NOMO-1 treated with dmso at 0.1 percent for 144 hours (cell line): ENCODE measurements around the gene RRAS2.
"Not testable (repeated sequence)": the region's sequence is repeated elsewhere in the genome, so short reads cannot be mapped to it uniquely, and the experiment has no call there.

Experiments
- DNase-seq: peaks from one replicate; lab custom pipeline; 2025; ENCODE audit not compliant: unreplicated experiment; lab: John Stamatoyannopoulos, UW

Gene RRAS2

DNA sequence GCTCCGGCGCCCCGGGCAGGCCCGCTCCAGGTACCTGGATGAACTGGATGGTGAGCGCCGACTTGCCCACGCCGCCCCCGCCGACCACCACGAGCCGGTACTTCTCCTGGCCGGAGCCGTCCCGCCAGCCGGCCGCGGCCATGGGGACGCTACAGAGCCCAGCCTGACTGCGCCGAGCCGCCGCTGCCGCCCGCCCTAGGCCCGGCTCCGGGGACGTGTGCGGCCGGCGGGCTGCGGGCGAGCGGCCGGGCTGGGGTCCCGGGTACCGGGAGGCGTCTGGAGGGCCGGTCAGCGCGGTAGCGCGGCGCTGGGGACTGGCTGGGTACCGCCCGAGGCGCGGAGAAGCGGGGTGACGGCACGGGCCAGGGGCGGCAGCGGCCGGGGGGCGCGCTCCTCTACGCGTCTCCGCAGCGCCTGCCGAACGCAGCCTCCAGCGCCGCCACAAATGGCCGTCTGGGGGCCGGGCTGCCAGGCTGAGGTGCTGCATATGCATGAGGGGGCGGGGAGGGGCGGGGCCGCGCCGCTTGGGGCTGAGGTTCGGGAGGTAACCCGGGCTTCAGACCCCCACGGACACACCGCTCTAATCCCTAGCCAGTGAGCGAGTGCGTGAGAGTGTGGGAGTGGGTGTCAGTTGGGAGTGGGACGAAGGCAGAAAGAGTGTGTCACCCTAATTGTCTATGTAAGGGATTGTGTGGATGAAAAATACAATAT lies at the start of gene RRAS2:
TSS of gene RRAS2 (minus strand) at position 455 of the 711 bp plus-strand sequence. CDS start at position 142, 313 bp downstream.
- peak; percentile 29 for DNase-seq

GRCh38 chr11:14408612-14409011 lies 49.6 kb upstream of the RRAS2 start:
- no peak for DNase-seq

- DNase-seq = not testable (repeated sequence)
Measured at GRCh38 chr11:14406116-14406515, 47.1 kb upstream of the RRAS2 start.

- not testable (repeated sequence) for DNase-seq
Measured at GRCh38 chr11:14403528-14403927, 44.5 kb upstream of the RRAS2 start.

- DNase-seq = no peak
Measured at GRCh38 chr11:14399087-14399486, 40.1 kb upstream of the RRAS2 start.

GRCh38 chr11:14396273-14396672 lies 37.3 kb upstream of the RRAS2 start:
- DNase-seq = no peak

GRCh38 chr11:14393889-14394288 lies 34.9 kb upstream of the RRAS2 start:
- DNase-seq = no peak

DNA sequence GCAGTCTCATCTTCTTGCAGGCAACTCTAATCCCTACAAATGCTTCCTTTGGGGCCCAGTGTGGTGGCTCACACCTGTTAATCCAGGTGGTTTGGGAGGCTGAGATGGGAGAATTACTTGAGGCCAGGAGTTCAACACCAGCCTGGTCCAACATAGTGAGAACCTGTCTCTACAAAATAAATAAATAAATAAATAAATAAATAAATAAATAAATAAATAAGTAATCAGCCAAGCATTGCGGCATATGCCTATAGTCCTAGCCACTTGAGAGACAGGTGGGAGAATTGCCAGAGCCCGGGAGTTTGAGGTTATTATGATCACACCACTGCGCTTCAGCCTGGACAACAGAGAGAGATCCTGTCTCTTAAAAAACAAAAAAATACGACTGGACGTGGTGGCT lies 34.1 kb upstream of the RRAS2 start:
- no peak for DNase-seq

- no peak for DNase-seq
Measured at GRCh38 chr11:14390669-14391068, 31.7 kb upstream of the RRAS2 start.

DNA sequence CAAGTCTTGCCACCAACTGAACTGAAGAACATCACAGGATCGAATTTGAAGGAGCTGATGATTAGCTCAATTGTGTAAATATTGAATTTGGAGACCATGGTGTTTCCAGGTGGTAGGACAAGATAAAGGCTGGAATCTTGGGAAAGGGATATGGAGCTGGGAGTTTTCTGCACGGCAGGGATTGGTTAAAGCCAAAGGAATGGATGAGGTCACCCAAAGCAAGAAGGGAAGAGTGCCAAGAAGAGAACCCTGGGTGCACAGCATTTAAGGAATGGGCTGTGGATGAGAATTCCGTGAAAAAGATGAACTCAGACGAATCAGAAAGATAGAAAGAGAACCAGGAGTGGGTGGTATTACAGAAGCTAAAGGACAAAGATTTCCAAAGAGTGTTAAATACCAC lies 29.4 kb upstream of the RRAS2 start:
- no peak for DNase-seq

- DNase-seq = no peak
Measured at GRCh38 chr11:14386895-14387480, 28.0 kb upstream of the RRAS2 start.

DNA sequence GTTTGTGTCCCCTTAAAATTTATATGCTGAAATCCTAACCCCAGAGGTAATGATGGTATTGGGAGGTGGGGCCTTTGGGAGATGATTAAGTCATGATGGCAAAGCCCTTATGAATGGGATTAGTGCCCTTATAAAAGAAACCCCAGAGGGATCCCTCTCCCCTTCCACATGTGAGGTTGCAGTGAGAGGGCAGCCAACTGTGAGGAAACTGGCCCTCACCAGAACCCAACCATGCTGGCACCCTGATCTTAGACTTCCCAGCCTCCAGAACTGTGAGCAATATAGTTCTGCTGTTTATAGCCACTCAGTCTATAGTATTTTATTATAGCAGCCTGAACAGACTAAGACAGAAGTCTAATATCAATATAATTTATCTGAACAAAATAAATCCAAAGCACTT lies 27.1 kb upstream of the RRAS2 start:
- no peak for DNase-seq

- DNase-seq = no peak
Measured at GRCh38 chr11:14384338-14384737, 25.4 kb upstream of the RRAS2 start.

DNA sequence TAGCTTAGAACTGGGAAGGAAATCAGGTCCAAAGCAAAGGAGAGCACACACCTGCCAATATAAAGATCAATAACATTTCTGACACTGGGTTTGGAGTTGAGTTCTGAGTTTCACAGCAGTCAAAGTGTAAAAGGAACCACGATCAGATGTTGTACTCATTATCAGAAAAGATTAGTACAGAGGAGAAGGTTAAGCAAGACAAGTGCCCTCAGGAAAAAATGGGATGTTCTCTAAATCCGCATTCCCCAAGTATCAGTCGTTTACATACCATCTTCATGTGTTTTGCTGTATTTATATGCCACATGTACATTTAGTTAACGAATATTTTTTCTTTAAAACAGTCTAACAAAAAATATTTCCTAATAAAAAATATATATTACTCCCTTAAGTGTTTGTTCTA lies 23.0 kb upstream of the RRAS2 start:
- DNase-seq = no peak

- no peak for DNase-seq
Measured at GRCh38 chr11:14380947-14381561, 22.1 kb upstream of the RRAS2 start.

DNA sequence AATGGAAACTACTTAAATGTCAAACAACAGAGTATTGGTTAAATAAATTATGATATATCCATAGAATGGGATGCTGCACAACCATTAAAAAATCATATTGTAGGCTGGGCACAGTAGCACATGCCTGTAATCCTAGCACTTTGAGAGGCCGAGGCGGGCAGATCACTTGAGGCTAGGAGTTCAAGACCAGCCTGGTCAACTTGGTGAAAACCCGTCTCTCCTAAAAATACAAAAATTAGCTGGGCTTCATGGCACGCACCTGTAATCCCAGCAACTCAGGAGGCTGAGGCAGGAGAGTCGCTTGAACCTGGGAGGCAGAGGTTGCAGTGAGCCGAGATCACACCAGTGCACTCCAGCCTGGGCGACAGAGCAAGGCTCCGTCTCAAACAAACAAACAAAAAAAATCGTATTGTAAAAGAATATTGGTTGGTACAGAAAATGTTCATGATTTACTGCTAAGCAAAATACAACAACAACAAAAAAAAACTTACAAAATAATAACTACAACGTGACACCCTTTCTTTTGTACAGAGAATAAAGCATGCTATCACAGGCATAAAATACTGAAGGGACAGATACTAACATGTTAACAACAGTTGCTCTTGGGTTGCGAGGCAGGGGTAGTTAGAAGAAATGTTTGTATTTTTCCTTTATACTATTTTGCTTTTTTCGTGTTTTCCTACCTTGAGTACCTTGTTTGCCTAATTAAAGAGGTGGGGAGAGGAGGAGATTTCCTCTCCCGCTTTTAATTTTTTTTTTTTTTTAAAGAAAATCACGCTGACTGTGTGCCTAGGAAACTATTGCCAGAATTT lies 21.3 kb upstream of the RRAS2 start:
- no peak for DNase-seq

GRCh38 chr11:14378171-14378570 lies 19.2 kb upstream of the RRAS2 start:
- DNase-seq = no peak

- DNase-seq = no peak
Measured at GRCh38 chr11:14376920-14377319, 17.9 kb upstream of the RRAS2 start.

GRCh38 chr11:14374922-14375830 lies 16.2 kb upstream of the RRAS2 start:
- DNase-seq = no peak

DNA sequence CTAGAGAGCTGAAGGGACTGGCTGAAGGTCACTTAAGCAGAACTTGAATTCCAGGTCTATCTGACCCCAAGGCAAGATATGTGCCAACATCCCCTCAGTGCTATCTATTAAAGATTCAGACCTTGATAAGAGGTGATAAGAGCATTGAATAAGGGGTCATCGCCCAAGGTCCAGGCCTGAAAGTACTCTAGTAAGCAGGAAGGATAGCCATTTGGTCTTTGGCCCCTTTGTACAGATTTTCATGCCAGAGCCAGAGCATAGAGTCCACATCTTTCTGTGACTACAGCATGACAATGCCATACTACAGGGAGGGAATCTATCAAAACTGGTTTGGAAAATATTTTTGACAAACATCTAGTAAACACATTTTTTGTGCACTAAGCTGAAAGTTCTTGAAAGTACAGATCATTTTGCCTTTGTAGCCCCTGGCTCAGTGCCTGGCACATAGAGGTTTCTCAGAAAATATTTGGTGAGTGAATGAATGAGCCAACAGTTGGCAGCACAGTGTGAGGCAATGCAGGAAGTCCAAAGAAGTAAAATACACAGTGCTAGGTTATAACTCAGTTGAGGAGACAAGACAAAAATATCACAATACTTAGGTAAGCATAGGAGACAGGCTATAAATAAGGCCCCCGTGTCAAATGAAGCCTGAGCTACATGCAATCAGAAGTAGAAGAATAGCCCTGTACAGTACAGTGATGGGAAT lies 15.1 kb upstream of the RRAS2 start:
- no peak for DNase-seq
